Upper lobe of left lung (tissue), 4 donors: ENCODE measurements around the gene OLA1.

Source experiments
- POLR2AphosphoS5 ChIP-seq, 2 donors: sonication (generic); formaldehyde crosslinking; IDR thresholded peaks; one replicate each; pipeline ENCODE4 v1.5.1; 2017; ENCODE audit warnings: antibody characterized with exemption in 2 of 2
- TF ChIP-seq, protein P1 (sequence below), 6 experiments: fragments of 450-650 bp in 4 of 6; fragments of 200-600 bp in 2 of 6; sonication (generic) in 2 of 6; IDR thresholded peaks; one replicate each; pipeline ENCODE4 v1.5.1; 2016 to 2019; ENCODE audit warnings: antibody characterized with exemption in 6 of 6

DNA sequence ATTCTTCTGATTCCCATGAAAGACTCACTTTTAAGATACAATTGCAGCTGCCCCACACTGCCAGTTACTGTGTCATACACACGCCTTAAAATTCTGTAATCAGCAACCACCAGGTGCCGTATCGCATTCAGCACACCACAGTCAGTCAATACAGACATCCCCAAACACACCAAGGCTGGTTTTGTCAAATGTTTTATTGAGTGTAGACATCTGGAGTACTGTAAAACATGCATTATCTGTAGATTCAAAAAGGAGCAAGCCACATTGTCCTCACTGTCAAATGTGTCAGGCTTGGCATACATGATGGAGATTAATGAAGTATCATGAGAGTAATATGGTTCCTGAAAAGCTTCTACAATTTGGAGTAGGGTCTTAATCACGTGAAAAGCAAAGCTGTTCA, 173.5 kb downstream of the OLA1 start:
- TF ChIP-seq, protein P1, sequence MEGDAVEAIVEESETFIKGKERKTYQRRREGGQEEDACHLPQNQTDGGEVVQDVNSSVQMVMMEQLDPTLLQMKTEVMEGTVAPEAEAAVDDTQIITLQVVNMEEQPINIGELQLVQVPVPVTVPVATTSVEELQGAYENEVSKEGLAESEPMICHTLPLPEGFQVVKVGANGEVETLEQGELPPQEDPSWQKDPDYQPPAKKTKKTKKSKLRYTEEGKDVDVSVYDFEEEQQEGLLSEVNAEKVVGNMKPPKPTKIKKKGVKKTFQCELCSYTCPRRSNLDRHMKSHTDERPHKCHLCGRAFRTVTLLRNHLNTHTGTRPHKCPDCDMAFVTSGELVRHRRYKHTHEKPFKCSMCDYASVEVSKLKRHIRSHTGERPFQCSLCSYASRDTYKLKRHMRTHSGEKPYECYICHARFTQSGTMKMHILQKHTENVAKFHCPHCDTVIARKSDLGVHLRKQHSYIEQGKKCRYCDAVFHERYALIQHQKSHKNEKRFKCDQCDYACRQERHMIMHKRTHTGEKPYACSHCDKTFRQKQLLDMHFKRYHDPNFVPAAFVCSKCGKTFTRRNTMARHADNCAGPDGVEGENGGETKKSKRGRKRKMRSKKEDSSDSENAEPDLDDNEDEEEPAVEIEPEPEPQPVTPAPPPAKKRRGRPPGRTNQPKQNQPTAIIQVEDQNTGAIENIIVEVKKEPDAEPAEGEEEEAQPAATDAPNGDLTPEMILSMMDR (IDR thresholded peaks at IDR 0.05), result no peak
- TF ChIP-seq POLR2AphosphoS5 (IDR thresholded peaks at IDR 0.05), result no peak
